ENCODE measurements around the gene ADNP. TPM values are rescaled to one million over a fixed set of nuclear protein-coding genes. Genes with fewer than 3 reads are reported as not detected.

ADNP gene
- total and polyA plus RNA-seq, 7 donors = 12.0 to 52.6 (median 41.5) TPM

- WGBS, 2 donors = 91 to 93% methylated on average over 8 of the region's 8 CpGs
- H3K4me1 ChIP-seq = no peaks in the 10 kb centered on the region
These were observed 38.8 kb downstream of the ADNP start for GRCh38 chr20:50892394-50892793.

DNA sequence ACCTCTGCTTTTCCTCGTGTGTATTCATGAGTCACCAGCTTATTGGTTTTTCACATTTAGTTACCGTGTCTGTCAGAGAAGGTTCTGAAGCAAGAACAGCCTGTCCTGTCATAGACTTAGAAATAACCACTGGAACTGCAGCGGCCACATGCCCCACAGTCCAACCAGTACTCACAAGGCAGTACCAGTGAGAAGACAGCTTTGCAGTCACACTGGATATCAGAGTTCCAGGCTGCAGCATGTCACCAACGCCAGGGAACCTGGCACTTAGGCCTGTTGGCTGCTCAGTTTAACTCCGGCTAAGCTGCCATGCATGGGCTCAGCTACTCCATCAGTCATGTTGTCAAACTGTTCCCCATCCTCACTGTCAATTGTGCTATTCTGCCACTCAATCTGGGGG, 40.1 kb downstream of the ADNP start:
- Histone ChIP-seq H3K27ac (no peak overlapping the region), H3K4me3 (no peak overlapping the region), H3K36me3 (peaks cover 23 to 77% (median 36%) of the 10 kb centered on the region in 4 donors), H3K4me1 (no peaks in the 10 kb centered on the region), H3K9me3 (no peaks in the 10 kb centered on the region), H3K27me3 (no peaks in the 10 kb centered on the region)
- TF ChIP-seq EP300 (IDR thresholded peaks at IDR 0.05) = no peak
- TF ChIP-seq POLR2AphosphoS5 (IDR thresholded peaks at IDR 0.05) = no peak
- no peak for TF ChIP-seq POLR2A (IDR thresholded peaks at IDR 0.05)
- TF ChIP-seq, protein P1, sequence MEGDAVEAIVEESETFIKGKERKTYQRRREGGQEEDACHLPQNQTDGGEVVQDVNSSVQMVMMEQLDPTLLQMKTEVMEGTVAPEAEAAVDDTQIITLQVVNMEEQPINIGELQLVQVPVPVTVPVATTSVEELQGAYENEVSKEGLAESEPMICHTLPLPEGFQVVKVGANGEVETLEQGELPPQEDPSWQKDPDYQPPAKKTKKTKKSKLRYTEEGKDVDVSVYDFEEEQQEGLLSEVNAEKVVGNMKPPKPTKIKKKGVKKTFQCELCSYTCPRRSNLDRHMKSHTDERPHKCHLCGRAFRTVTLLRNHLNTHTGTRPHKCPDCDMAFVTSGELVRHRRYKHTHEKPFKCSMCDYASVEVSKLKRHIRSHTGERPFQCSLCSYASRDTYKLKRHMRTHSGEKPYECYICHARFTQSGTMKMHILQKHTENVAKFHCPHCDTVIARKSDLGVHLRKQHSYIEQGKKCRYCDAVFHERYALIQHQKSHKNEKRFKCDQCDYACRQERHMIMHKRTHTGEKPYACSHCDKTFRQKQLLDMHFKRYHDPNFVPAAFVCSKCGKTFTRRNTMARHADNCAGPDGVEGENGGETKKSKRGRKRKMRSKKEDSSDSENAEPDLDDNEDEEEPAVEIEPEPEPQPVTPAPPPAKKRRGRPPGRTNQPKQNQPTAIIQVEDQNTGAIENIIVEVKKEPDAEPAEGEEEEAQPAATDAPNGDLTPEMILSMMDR (IDR thresholded peaks at IDR 0.05) = no peak
- 80 to 83% methylated on average over 5 of the region's 5 CpGs for WGBS, 2 donors
- intact Hi-C loops (cut with DNase I) = no loop called here
- DNase-seq = no peak

More at GRCh38 chr20:50892394-50892793, 38.8 kb downstream of the ADNP start:
- Histone ChIP-seq H3K36me3 (peaks cover 23 to 82% (median 38%) of the 10 kb centered on the region in 4 donors), H3K27ac (no peak overlapping the region), H3K4me3 (no peak overlapping the region), H3K9me3 (no peaks in the 10 kb centered on the region), H3K27me3 (no peaks in the 10 kb centered on the region)
- TF ChIP-seq EP300 (IDR thresholded peaks at IDR 0.05) = no peak
- no peak for TF ChIP-seq POLR2AphosphoS5 (IDR thresholded peaks at IDR 0.05)
- no peak for TF ChIP-seq POLR2A (IDR thresholded peaks at IDR 0.05)
- TF ChIP-seq, protein P1 (IDR thresholded peaks at IDR 0.05) = no peak
- intact Hi-C loops (cut with DNase I) = no loop called here
- no peak for DNase-seq

DNA sequence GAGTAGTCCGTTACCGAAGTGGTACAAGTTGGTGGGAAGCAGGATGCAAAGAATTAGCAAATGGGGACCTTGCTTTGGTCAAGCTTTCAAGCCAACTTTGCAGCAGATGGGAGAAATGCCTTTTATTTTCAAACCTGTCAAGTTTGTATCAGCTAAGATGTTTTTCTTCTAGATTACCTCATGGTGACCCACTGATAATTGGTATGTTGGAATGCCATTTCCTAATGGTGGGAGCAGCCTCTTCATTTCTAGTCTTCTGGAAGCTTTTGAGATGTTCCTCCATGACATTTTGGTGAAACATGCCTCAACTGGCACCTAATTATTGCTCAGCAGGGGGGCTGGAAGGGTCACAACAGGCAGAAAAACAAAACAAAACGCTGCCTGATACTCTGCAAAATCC, 43.7 kb downstream of the ADNP start:
- Histone ChIP-seq H3K27me3 (no peaks in the 10 kb centered on the region), H3K4me3 (no peak overlapping the region), H3K4me1 (no peaks in the 10 kb centered on the region), H3K27ac (no peak overlapping the region), H3K36me3 (peaks cover 10 to 52% (median 18%) of the 10 kb centered on the region in 4 donors), H3K9me3 (no peaks in the 10 kb centered on the region)
- DNase-seq = no peak
- intact Hi-C loops (cut with DNase I) = no loop called here
- TF ChIP-seq POLR2A (IDR thresholded peaks at IDR 0.05) (no peak), POLR2AphosphoS5 (IDR thresholded peaks at IDR 0.05) (no peak), EP300 (IDR thresholded peaks at IDR 0.05) (no peak)
- TF ChIP-seq, protein P1 (IDR thresholded peaks at IDR 0.05) = no peak
- 97 to 99% methylated on average over 3 of the region's 3 CpGs for WGBS, 2 donors

DNA sequence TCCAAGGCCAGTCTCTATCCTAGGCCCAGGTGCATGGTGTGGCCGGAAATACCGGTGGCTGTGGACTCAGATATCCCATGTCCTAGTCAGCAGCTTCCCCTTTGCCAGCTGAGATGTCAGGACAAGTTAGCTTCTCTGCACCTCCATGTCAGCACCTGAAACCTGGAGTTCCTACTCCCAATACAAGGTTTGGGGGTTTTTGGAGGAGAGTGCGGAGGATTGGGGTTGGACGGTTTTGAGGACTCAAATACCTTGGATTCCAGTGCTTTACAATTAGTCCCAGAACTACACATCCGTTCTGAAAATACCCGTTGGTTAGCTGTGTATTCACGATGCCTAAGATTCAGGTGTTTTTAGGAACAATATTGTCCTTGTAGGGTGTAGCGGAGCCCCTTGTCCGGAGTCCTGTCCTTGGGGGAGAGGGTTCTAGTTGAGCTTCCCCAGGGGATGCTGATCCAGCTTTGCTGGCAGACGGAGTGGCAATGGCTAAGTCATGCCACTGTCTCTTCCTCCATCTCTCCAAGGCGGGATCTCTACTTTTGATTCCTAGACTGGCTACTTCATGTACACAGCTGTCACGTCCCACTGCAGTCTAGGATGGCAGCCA, 45.0 kb downstream of the ADNP start:
- intact Hi-C loops (cut with DNase I) = no loop called here
- Histone ChIP-seq H3K4me3 (no peak overlapping the region), H3K36me3 (peaks cover 5 to 39% (median 10%) of the 10 kb centered on the region in 4 donors), H3K9me3 (no peaks in the 10 kb centered on the region), H3K27me3 (no peaks in the 10 kb centered on the region), H3K27ac (no peak overlapping the region), H3K4me1 (no peaks in the 10 kb centered on the region)
- WGBS, 2 donors = 88% methylated on average over 12 of the region's 12 CpGs
- no peak for DNase-seq
- TF ChIP-seq, protein P1 (IDR thresholded peaks at IDR 0.05) = no peak
- TF ChIP-seq POLR2A (IDR thresholded peaks at IDR 0.05) (no peak), EP300 (IDR thresholded peaks at IDR 0.05) (no peak), POLR2AphosphoS5 (IDR thresholded peaks at IDR 0.05) (no peak)

DNA sequence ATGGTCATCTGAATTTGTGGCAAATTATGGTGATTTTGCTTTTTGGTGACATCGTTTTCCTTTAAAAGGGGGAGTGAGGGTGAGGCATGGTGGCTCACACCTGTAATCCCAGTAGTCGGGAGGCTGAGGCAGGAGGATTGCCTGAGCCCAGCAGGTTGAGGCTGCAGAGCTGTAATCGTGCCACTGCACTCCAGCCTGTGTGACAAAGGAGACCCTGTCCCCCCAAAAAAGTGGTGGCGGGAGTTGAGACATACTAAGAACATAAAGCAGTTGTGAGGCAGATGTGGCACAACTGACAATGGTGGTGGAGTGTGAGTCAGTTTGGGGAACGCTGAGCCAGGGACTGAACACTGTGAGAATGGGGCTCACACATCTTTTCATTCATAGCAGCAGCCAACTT, 45.5 kb downstream of the ADNP start:
- intact Hi-C loops (cut with DNase I) = no loop called here
- 85 to 91% methylated on average over 5 of the region's 5 CpGs for WGBS, 2 donors

More for the DNA sequence above, 45.5 kb downstream of the ADNP start:
- Histone ChIP-seq H3K9me3 (no peaks in the 10 kb centered on the region), H3K4me3 (no peak overlapping the region), H3K27me3 (no peaks in the 10 kb centered on the region), H3K4me1 (no peaks in the 10 kb centered on the region), H3K27ac (no peak overlapping the region), H3K36me3 (peaks cover 2 to 34% (median 8%) of the 10 kb centered on the region in 4 donors)
- DNase-seq = no peak
- TF ChIP-seq POLR2A (IDR thresholded peaks at IDR 0.05) = no peak

Data from sigmoid colon (tissue), 7 donors.